Activated CD4-positive, alpha-beta T cell treated with anti-CD3 and anti-CD28 coated beads for 24 hours (primary cell): ENCODE results near the gene GJC2.
A peak's percentile ranks its signal among the peaks of the same experiment; 100 is the strongest.
"Not testable (repeated sequence)": the region's sequence is repeated elsewhere in the genome, so short reads cannot be mapped to it uniquely, and the experiment has no call there.

Source experiments
- DNase-seq, 2 donors: peaks; one replicate each; pipeline ENCODE4 v3.0.0-alpha.2; 2020; ENCODE audit warnings: low read depth in 2 of 2

Gene GJC2

DNA sequence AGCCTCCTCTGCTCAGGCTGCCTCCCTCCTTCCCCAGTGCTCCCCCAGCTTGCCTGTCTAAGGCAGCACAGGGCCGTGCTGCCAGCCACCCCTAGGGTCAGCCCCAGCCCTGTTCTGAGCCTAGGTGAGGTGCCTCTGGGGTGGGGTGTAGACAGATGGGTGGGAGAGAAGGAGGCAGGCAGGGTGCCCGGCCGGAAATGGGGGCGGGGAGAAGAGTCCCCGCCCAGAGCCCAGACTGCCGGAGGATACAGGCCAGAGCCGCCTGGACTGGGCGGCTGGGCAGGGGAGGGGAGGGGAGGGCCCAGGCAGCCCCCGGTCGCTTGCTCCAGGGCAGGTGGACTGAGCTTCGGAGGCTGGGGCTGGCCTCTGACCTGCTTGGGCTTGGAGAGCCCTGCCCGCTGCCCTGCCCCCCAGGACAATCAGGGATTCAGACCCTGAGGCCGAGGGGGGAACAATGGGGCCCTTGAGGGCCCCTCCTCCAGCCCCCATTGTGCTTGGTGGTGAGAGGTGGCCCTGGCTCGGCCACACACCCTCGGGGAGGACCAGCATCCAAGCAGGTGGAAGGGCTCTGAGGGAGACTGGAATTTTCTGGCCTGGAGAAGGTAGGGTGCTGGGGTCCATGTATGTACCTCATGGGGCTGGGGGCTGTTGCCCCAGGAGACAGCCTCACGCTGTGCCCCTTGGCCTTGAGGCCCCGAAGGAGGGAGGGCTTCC lies at the start of gene GJC2:
TSS of gene GJC2 (plus strand) at position 525 of the 714 bp plus-strand sequence. CDS start 7,829 bp downstream, outside the sequence.
- DNase-seq, result no peak

DNA sequence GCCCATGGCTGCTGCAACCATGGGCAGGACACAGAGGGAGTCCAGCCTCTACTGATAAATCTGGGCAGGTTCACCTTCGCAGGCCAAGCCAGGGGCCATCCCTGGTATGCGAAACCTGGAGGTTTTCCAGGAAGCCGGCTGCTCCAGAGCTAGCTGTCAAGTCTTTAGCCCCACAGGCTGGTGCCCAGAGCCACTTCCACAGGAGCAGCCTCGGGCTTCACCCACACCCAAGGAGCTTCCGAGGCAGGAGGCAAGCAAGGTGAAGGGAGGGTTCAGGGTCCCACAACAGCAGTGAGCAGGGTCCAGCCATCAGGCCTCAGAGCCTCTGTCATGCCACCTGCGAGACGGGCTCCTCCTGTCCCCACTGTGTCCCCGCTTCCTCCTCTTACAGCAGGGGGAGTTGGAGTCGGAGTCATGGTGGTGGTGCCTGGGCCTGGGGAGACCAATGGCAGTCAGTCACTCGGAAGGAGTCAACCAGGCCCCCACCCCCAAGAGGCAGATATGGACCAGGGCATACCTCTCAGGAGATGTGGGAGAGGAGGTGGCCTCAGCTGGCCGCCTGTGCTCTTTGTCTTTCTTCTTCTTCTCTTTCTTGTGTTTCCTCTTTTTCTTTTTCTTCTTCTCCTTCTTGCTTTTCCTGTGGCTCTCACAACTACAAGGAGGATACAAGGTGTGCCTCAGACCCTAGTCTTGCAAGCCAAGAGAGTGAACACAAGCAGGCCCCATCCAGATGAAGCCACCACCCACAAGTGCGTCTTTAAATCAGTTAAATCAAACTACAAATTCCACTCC lies 48.7 kb upstream of the GJC2 start:
- no peak for DNase-seq

- DNase-seq, result no peak
These were observed 48.1 kb upstream of the GJC2 start for GRCh38 chr1:228101614-228101993.

GRCh38 chr1:228101994-228102790 lies 47.5 kb upstream of the GJC2 start:
- DNase-seq, result no peak

GRCh38 chr1:228102791-228103620 lies 46.7 kb upstream of the GJC2 start, which contains the start of gene C1orf35:
TSS of gene C1orf35 (minus strand) at chr1:228103325. CDS start at chr1:228103227, 98 bp downstream.
- DNase-seq, result peak; percentile 90 to 91

DNA sequence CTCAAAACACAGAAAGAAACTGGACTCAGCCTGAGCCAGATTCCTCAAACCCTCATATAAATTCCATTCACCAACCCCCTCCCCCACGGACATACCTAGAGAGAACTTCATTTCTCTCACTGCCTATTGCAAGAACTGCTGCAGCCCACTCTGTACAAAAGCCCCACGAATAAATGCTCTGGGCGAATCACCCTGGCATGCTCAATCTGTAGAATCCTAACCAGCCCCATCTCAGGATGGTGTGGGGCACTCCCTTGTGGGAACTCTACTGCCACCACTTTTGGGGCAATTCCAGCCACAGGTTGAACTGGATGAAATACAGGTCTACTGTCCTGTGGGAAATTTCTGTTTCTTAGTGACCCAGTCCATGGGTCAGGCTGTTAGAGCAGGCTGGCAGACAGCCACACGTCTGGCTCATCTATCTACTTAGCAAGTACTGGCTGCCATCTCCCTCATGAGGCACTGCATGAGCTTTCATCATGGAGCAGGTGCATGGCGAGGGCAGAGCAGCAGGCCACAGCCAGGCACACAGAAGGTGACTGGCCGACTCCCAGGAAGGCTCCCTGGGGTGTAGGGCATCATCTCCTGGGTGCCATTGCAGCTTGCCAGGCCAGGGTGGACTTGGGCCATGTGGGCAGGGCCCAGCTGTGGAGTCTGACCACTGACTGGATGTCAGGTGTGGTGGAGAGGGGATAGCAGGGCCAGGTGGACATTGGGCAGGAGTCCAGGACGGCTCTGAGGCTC lies 45.0 kb upstream of the GJC2 start:
- DNase-seq, result no peak

GRCh38 chr1:228105270-228105995 lies 44.3 kb upstream of the GJC2 start:
- DNase-seq, result no peak

DNA sequence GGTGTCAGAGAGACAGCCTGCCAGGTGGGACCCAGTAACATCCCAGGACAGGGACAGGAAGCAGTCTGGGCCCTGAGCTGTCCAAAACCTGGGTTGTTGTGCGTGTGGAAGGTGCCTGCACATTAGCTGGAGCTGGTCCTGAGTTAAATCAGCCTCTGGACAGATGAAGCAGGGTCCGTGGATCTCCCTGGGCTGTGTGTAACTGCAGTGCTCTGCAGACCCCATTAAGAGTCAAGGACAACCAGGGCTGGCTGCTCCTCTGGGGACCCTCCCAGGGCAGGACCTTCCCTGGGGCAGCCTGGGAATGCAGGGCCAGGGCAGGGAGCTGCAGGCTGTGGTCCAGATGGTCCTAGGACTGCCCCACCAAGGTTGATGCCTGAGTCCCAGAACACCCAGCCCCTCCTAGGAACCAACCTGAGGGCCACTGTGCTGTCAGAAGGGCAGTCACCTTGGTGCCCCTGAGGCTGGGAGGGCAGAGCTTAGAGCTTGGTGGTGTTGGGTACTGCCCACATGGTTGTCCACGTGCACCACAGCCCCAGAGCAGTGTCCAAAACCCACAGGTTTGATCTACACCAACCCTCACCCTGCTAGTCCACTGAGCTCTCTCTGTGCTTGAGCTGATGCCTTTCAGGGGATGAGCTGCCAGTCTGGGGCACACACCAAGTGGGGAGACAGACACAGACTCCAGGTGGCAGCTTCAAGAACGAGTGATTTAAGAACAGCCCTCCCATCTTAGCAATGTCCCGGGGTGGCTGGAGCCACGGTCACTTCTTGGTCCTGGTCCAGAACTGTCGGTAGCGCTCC lies 43.5 kb upstream of the GJC2 start:
- DNase-seq, result no peak

DNA sequence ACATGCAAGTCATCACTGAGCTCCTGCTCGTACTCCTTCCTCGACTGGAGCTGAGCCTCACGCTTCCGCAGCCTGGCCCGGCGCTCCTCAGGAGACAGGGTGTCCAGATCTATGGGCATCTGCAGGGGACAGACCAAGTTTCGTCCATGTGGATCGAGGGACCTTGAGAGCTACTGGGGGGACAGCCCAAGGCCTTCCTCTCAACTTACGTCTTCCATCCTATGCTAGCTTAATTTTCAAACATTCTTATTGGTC lies 43.0 kb upstream of the GJC2 start:
- no peak for DNase-seq

- DNase-seq, result no peak
These were observed 42.1 kb upstream of the GJC2 start for GRCh38 chr1:228107636-228108035.

DNA sequence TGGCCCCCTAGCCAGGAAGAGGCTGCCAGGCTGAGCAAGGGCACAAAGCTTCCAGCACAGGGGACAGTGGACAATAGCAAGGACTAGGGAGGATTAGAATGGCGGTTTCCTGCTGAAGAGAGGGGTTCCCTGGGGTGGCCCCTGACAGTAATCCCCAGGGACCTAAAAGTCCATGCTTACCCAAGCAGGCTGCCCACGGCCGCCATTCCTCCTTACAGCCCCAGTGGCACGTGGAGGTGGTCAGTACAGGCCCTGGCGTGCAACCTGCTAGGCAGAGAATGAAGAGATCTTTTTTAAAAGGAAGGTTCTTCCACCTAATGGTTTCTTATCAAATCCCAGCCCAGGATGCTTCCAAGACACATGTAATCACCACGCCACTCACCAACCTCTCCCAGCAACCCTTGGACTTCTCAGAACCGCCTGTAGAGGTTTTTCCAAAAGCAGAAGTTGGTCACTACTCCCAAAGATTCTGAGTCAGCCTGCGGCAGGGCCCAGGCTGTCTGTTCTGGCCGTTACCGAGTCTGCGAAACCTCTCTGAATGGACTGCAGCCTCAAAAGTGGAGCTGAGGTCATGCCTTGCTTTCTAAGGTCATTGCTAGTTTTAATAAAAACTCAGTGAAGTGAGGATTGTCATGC lies 41.6 kb upstream of the GJC2 start:
- no peak for DNase-seq

- no peak for DNase-seq
These were observed 41.0 kb upstream of the GJC2 start for GRCh38 chr1:228108742-228109072.

DNA sequence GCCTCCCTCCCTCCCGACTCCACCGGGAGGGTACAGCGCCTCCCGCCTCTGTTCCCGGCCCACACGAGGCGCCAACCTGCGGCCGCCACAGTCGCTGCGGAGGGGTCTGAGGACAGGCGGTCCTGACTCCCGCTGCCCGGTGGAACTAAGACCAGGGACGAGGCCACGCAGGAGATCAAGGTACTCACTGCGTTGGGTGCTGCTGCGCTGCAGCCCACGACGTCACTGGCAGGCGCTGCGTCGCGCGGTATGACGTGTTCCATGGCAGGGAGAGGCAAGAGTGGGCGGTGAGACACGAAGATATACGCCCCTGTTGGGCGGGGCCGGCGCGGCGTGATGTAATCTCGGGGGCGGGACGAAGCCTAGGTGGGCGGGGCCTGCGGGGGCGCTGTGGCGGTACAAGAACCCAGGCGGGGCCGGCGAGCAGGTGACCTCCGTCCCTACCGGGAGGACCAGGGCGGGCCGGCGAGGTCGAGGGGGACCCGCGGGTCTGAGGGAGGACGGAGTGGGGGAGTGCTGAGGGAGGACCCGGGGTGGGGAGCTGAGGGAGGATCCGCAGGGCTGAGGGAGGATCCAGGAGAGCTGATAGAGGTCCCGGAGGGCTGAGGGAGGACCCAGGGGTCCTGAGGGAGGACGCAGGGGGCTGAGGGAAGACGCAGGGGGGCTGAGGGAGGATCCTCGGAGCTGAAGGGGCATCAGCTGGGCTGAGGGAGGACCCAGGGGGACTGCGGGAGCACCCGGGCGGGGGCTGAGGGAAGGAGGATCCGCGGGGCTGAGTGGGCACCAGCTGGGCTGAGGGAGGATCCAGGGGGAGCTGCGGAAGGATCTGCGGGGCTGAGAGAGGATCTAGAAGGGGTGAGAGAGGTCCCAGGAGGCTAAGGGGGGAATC lies 40.4 kb upstream of the GJC2 start, which contains the start of gene MRPL55:
TSS of gene MRPL55 (minus strand) at position 227 of the 889 bp plus-strand sequence. CDS start 1,039 bp downstream, outside the sequence.
- peak; percentile 97 for DNase-seq

DNA sequence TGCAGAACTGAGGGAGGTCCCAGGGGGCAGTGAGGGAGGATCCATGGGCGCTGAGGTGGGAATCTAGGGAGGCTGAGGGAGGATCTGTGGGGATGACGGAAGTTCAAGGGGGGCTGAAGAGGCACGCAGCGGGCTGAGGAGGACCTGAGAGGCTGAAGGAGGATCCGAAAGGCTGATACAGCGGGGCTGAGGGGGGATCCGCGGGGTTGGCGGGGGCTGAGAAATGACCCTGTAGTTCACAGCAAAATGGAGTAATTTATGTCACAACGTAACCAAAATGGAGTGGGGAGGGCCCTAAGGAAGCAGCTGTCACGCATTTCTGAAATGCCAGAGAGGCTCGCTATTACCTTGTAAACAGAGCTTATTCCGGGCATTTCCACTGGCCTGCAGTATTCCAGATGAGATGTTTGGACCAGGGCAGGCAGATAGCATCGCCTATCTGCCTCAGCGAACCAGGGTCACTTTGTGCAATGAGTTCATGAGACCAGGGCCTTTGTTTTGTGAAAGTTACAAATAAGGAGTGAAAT lies 39.7 kb upstream of the GJC2 start:
- no peak for DNase-seq

GRCh38 chr1:228110556-228110955 lies 39.2 kb upstream of the GJC2 start:
- DNase-seq, result no peak

- DNase-seq, result not testable (repeated sequence)
These were observed 38.4 kb upstream of the GJC2 start for GRCh38 chr1:228111315-228111714.

DNA sequence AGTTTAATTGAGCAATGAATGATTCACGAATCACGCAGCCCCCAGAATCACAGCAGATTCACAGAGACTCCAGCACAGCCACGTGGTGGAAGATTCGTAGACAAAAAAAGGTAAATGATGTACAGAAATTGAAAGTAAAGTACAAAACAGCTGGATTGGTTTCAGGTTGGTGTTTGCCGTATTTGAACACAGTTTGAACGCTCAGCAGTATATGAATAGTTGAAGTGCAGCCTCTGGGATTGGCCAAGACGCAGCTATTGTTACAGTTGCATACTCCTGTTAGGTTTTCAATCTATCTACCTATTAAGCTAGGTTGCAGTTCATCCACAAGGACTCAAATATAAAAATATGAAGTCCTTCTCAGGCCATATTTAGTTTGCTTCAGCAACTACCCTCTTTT lies 37.6 kb upstream of the GJC2 start:
- no peak for DNase-seq

- DNase-seq, result no peak
These were observed 37.1 kb upstream of the GJC2 start for GRCh38 chr1:228112617-228113016.
